Measurements from ENCODE around the gene TEC. TPM values are rescaled to one million over a fixed set of nuclear protein-coding genes. Genes with fewer than 3 reads are reported as not detected.

Gene TEC
- total and polyA plus RNA-seq, 9 of the 15 experiments (the other 6 are each of a cell fraction or from before 2014, with no cell fraction given), result 5.3 to 14.7 (median 8.8) TPM

GRCh38 chr4:48109413-48110263 lies 160.0 kb downstream of the TEC start:
- FAIRE-seq, result peak; percentile 84
- no peak for TF ChIP-seq CBX1 (IDR thresholded peaks at IDR 0.05; ENCODE audit: low read depth)
- peak; percentile 53 to 76 (median 74); a peak in 5 of 6 replicates for TF ChIP-seq CTCF (IDR thresholded peaks at IDR 0.05 in 2 of 3, conservative IDR thresholded peaks at IDR 0.05 in 1 of 3; ENCODE audit: insufficient read depth in 2 of 3, low read depth in 1 of 3, low read length in 3 of 3)
- no peak for TF ChIP-seq RNF2 (IDR thresholded peaks at IDR 0.05)
- peak; percentile 57; the same call in 1 of the 2 replicates for TF ChIP-seq ARID3A (IDR thresholded peaks at IDR 0.05; ENCODE audit: borderline replicate concordance, low read depth, low read length)
- TF ChIP-seq RAD21 (CRISPR knock-in tag; conservative IDR thresholded peaks at IDR 0.05 in 1 of 2, IDR thresholded peaks at IDR 0.05 in 1 of 2), result peak; percentile 42 to 72
- TF ChIP-seq ATF3 (IDR thresholded peaks at IDR 0.05), result peak; percentile 39; the same call in 1 of the 2 replicates
- TF ChIP-seq ATF3 (CRISPR knock-in tag; conservative IDR thresholded peaks at IDR 0.05), result no peak
- no peak for TF ChIP-seq EP400 (IDR thresholded peaks at IDR 0.05)
- TF ChIP-seq SMC3 (conservative IDR thresholded peaks at IDR 0.05; ENCODE audit: insufficient read depth, low read depth, low read length), result 0 out of 2 replicates have a peak, but pooled peaks have one; percentile 33
- TF ChIP-seq RCOR1 (IDR thresholded peaks at IDR 0.05; ENCODE audit: borderline replicate concordance in 1 of 2, low read depth in 2 of 2, low read length in 2 of 2), result peak in 1 of 2 experiments; percentile 37; a peak in 1 of 4 replicates

More at GRCh38 chr4:48109413-48110263, 160.0 kb downstream of the TEC start:
- DNase-seq (ENCODE audit: extremely low read depth in 1 of 4, low spot score in 3 of 4) (peak in 2 of 4 experiments; percentile 48 to 70), ATAC-seq (peak; percentile 87)
- peaks cover 0 to 5% of the 10 kb centered on the region in 2 experiments; a peak in 1 of 5 replicates for H3K4me1 ChIP-seq (replicated peaks in 1 of 2; ENCODE audit: control insufficient read depth in 2 of 2, insufficient read depth in 2 of 2, low read length in 2 of 2)
- no peak overlapping the region for H3K27ac ChIP-seq (ENCODE audit: extremely low read depth, low read depth, low read length)
- H3K36me3 ChIP-seq (ENCODE audit: control insufficient read depth, insufficient read depth, low read length), result no peaks in the 10 kb centered on the region
- H3K27me3 ChIP-seq (ENCODE audit: control insufficient read depth in 2 of 2, insufficient read depth in 2 of 2, low read length in 2 of 2), result no peaks in the 10 kb centered on the region
- no peaks in the 10 kb centered on the region for H4K20me1 ChIP-seq (replicated peaks; ENCODE audit: control insufficient read depth, insufficient read depth, low read length)
- no peaks in the 10 kb centered on the region for H3K79me2 ChIP-seq (ENCODE audit: control insufficient read depth, insufficient read depth, low read length)
- intact Hi-C loops (cut with micrococcal nuclease) (no loop called here), in situ Hi-C loops (cut with MboI) (no loop called here)
- no peak overlapping the region for H3K9ac ChIP-seq (ENCODE audit: insufficient read depth in 1 of 2, low read depth in 2 of 2, low read length in 2 of 2)
- ChIA-PET POLR2A (no interaction called here), CTCF (ENCODE audit: low intra/inter-chr PET ratio) (interaction anchor here (0.6 kb wide), 1 partner anchor 130 kb away, joined by 3 read pairs; no protein-coding TSS in a partner anchor)
- WGBS (ENCODE audit: insufficient coverage, low coverage, missing lambda C conversion rate), result 26% methylated on average over 5 of the region's 5 CpGs
- no peak overlapping the region for H3K4me3 ChIP-seq
- H2AFZ ChIP-seq (ENCODE audit: low read depth, low read length), result no peak overlapping the region
- no TSS peak for BruUV-seq (replicated peaks)
- H3K9me1 ChIP-seq (ENCODE audit: control insufficient read depth, insufficient read depth, low read length), result no peaks in the 10 kb centered on the region
- H3K9me3 ChIP-seq (replicated peaks; ENCODE audit: control insufficient read depth, insufficient read depth, low read depth, low read length), result no peaks in the 10 kb centered on the region
- no peak overlapping the region for H3K4me2 ChIP-seq (ENCODE audit: insufficient read depth, low read length)

Measured in K562 (cell line).